HG03521 (cell line): ENCODE data around the gene BRSK1.

Source experiments
- ATAC-seq: cut with Tn5 transposase; IDR thresholded peaks from one replicate; pipeline ENCODE4 v1.9.1; 2021; ENCODE audit warnings: mild to moderate bottlenecking, moderate library complexity; ENCODE audit not compliant: unreplicated experiment

BRSK1 gene

GRCh38 chr19:55283548-55284377, at the start of gene BRSK1:
BRSK1 (plus strand) TSS chr19:55283997; CDS start chr19:55284443, 446 bp downstream.
- ATAC-seq: no peak

GRCh38 chr19:55238030-55238429, 45.8 kb upstream of the BRSK1 start:
- no peak for ATAC-seq

- ATAC-seq: no peak
These were observed 44.8 kb upstream of the BRSK1 start for GRCh38 chr19:55239004-55239403.

GRCh38 chr19:55240713-55241020, 43.1 kb upstream of the BRSK1 start:
- no peak for ATAC-seq

GRCh38 chr19:55241143-55241934, 42.5 kb upstream of the BRSK1 start:
- no peak for ATAC-seq

GRCh38 chr19:55241935-55242464, 41.8 kb upstream of the BRSK1 start:
- ATAC-seq: no peak

- no peak for ATAC-seq
These were observed 41.3 kb upstream of the BRSK1 start for GRCh38 chr19:55242517-55242916.

GRCh38 chr19:55244004-55244680, 39.7 kb upstream of the BRSK1 start:
- ATAC-seq: no peak

- no peak for ATAC-seq
These were observed 38.4 kb upstream of the BRSK1 start for GRCh38 chr19:55245236-55245904.

- no peak for ATAC-seq
These were observed 37.0 kb upstream of the BRSK1 start for GRCh38 chr19:55246462-55247451.

- no peak for ATAC-seq
These were observed 36.1 kb upstream of the BRSK1 start for GRCh38 chr19:55247621-55248099.

- no peak for ATAC-seq
These were observed 35.6 kb upstream of the BRSK1 start for GRCh38 chr19:55248166-55248675.

GRCh38 chr19:55248704-55249103, 35.1 kb upstream of the BRSK1 start:
- ATAC-seq: no peak

- ATAC-seq: no peak
These were observed 34.0 kb upstream of the BRSK1 start for GRCh38 chr19:55249841-55250240.

GRCh38 chr19:55250262-55251036, 33.3 kb upstream of the BRSK1 start:
- no peak for ATAC-seq

- ATAC-seq: no peak
These were observed 32.3 kb upstream of the BRSK1 start for GRCh38 chr19:55251341-55252081.

GRCh38 chr19:55252760-55253663, 30.8 kb upstream of the BRSK1 start:
- ATAC-seq: no peak
